H1 (cell line): Measurements from ENCODE around the gene ABHD12. TPM values are rescaled to one million over a fixed set of nuclear protein-coding genes. Genes with fewer than 3 reads are reported as not detected.

Source experiments
- CTCF ChIA-PET: fragments of 300-600 bp; sonication (Branson Sonifier 250); formaldehyde crosslinking; loops from one replicate; lab custom pipeline; 2021; ENCODE audit not compliant: partially characterized antibody; lab: Charles Lee
- POLR2A ChIA-PET: fragments of 300-600 bp; sonication (Branson Sonifier 250); formaldehyde crosslinking; loops from one replicate; lab custom pipeline; 2021; ENCODE audit warnings: inconsistent platforms; ENCODE audit not compliant: partially characterized antibody; lab: Charles Lee
- DNase-seq, 2 experiments: peaks; one replicate each; pipeline versions ENCODE4 v3.0.0 to v3.0.0-alpha.2; 2010 to 2022; ENCODE audit warnings: low spot score in 2 of 2, low read depth in 1 of 2, mixed read lengths in 1 of 2
- FAIRE-seq: peaks from 2 replicates; lab custom pipeline; 2011; peaks lifted over from hg19 to GRCh38; lab: Jason Lieb, UNC
- H2AFZ ChIP-seq: 2 replicates; pipeline ENCODE4 v1.8.1; 2012; ENCODE audit warnings: low read length, inconsistent platforms
- H2AK5ac ChIP-seq: 2 replicates; pipeline ENCODE4 v1.6.1; 2013; ENCODE audit warnings: low read depth, low read length
- H2BK120ac ChIP-seq: replicated peaks from 2 replicates; pipeline ENCODE3; 2013; ENCODE audit warnings: low read depth, low read length, inconsistent platforms
- H2BK12ac ChIP-seq: 2 replicates; pipeline ENCODE4 v1.6.1; 2013; ENCODE audit warnings: low read depth, low read length
- H2BK15ac ChIP-seq: 2 replicates; pipeline ENCODE4 v1.6.1; 2013; ENCODE audit warnings: low read length
- H2BK20ac ChIP-seq: 2 replicates; pipeline ENCODE4 v1.6.1; 2013; ENCODE audit warnings: low read length
- H2BK5ac ChIP-seq: 2 replicates; pipeline ENCODE4 v1.6.1; 2013; ENCODE audit warnings: low read depth, low read length
- H3K14ac ChIP-seq: 2 replicates; pipeline ENCODE4 v1.6.1; 2013; ENCODE audit warnings: inconsistent platforms; ENCODE audit not compliant: insufficient read length
- H3K18ac ChIP-seq: 2 replicates; pipeline ENCODE4 v1.6.1; 2013; ENCODE audit warnings: low read length; ENCODE audit errors: extremely low read depth
- H3K23ac ChIP-seq: 2 replicates; pipeline ENCODE4 v1.6.1; 2013; ENCODE audit warnings: inconsistent platforms; ENCODE audit not compliant: insufficient read length
- H3K23me2 ChIP-seq: 2 replicates; pipeline ENCODE4 v1.6.1; 2013; ENCODE audit warnings: low read depth, low read length
- H3K27ac ChIP-seq: 2 replicates; pipeline ENCODE4 v1.6.1; 2011; ENCODE audit warnings: low read depth, low read length, inconsistent platforms
- H3K27me3 ChIP-seq, 4 experiments: replicated peaks in 1 of 4; 1 replicate in 1 of 4; 2 replicates in 3 of 4; pipeline versions ENCODE4 v1.6.1 to v1.8.1; 2011 to 2013; ENCODE audit warnings: low read length in 3 of 4, mild to moderate bottlenecking in 3 of 4, inconsistent platforms in 2 of 4, mixed read lengths in 2 of 4, moderate library complexity in 1 of 4; ENCODE audit not compliant: control insufficient read depth in 3 of 4, insufficient read depth in 3 of 4; ENCODE audit errors: extremely low read depth in 1 of 4
- H3K36me3 ChIP-seq, 4 experiments: 2 replicates each; pipeline versions ENCODE4 v1.6.1 to v1.8.1; 2011 to 2013; ENCODE audit warnings: mild to moderate bottlenecking in 4 of 4, low read length in 3 of 4, moderate library complexity in 2 of 4, control low read depth in 1 of 4, inconsistent platforms in 1 of 4; ENCODE audit not compliant: insufficient read depth in 4 of 4, control insufficient read depth in 2 of 4
- H3K4ac ChIP-seq: replicated peaks from 2 replicates; pipeline ENCODE3; 2013; ENCODE audit warnings: low read length, low read depth, mixed read lengths, inconsistent platforms; ENCODE audit not compliant: insufficient read length
- H3K4me1 ChIP-seq, 4 experiments: replicated peaks in 1 of 4; 1 replicate in 1 of 4; 2 replicates in 3 of 4; pipeline versions ENCODE4 v1.6.1 to v1.8.1; 2011 to 2013; ENCODE audit warnings: low read length in 3 of 4, inconsistent platforms in 2 of 4, mixed read lengths in 1 of 4; ENCODE audit not compliant: insufficient read depth in 4 of 4, control insufficient read depth in 3 of 4
- H3K4me2 ChIP-seq, 2 experiments: 2 replicates each; pipeline versions ENCODE4 v1.6.1 to v1.8.1; 2011 to 2013; ENCODE audit warnings: low read depth in 2 of 2, low read length in 2 of 2, control low read depth in 1 of 2, inconsistent platforms in 1 of 2, mild to moderate bottlenecking in 1 of 2; ENCODE audit not compliant: insufficient read depth in 1 of 2
- H3K4me3 ChIP-seq, 4 experiments: fragments of 200-600, 300-600 bp in 1 of 4; sonication (generic), shearing (Covaris generic), sonication (Bioruptor Twin) in 1 of 4; 2 replicates each; pipeline versions ENCODE4 v1.5.1 to v1.8.1; 2011 to 2016; ENCODE audit warnings: low read length in 4 of 4, low read depth in 3 of 4, control low read depth in 2 of 4, inconsistent platforms in 2 of 4, mild to moderate bottlenecking in 2 of 4, mixed read lengths in 1 of 4, moderate library complexity in 1 of 4; ENCODE audit not compliant: insufficient read depth in 2 of 4; ENCODE audit errors: extremely low read depth in 1 of 4
- H3K56ac ChIP-seq: replicated peaks from 2 replicates; pipeline ENCODE3; 2013; ENCODE audit warnings: low read depth, mild to moderate bottlenecking, mixed read lengths, low read length, inconsistent platforms; ENCODE audit not compliant: insufficient read length
- H3K79me1 ChIP-seq: 2 replicates; pipeline ENCODE4 v1.6.1; 2013; ENCODE audit warnings: low read depth, low read length, control low read depth
- H3K79me2 ChIP-seq, 2 experiments: 2 replicates each; pipeline versions ENCODE4 v1.6.1 to v1.8.1; 2012 to 2013; ENCODE audit warnings: low read length in 2 of 2, mild to moderate bottlenecking in 2 of 2, inconsistent platforms in 1 of 2; ENCODE audit not compliant: insufficient read depth in 2 of 2, control insufficient read depth in 1 of 2
- H3K9ac ChIP-seq, 4 experiments: replicated peaks in 1 of 4; 1 replicate in 1 of 4; 2 replicates in 3 of 4; pipeline versions ENCODE4 v1.6.1 to v1.8.1; 2011 to 2013; ENCODE audit warnings: low read depth in 3 of 4, low read length in 3 of 4, control low read depth in 2 of 4, mild to moderate bottlenecking in 2 of 4, moderate library complexity in 2 of 4, inconsistent platforms in 1 of 4; ENCODE audit errors: extremely low read depth in 1 of 4
- H3K9me3 ChIP-seq, 2 experiments: 2 replicates each; pipeline versions ENCODE4 v1.6.1 to v1.8.1; 2012 to 2013; ENCODE audit warnings: mild to moderate bottlenecking in 2 of 2, moderate library complexity in 2 of 2, control low read depth in 1 of 2, inconsistent platforms in 1 of 2, low read depth in 1 of 2, low read length in 1 of 2, mixed read lengths in 1 of 2; ENCODE audit not compliant: insufficient read depth in 2 of 2
- H4K20me1 ChIP-seq, 2 experiments: replicated peaks in 1 of 2; 2 replicates each; pipeline versions ENCODE3 to v1.8.1; 2011 to 2013; ENCODE audit warnings: inconsistent platforms in 2 of 2, low read length in 2 of 2, mild to moderate bottlenecking in 1 of 2; ENCODE audit not compliant: insufficient read depth in 2 of 2, control insufficient read depth in 1 of 2
- H4K5ac ChIP-seq: 2 replicates; pipeline ENCODE4 v1.6.1; 2013; ENCODE audit warnings: low read length, low read depth, mixed read lengths, inconsistent platforms; ENCODE audit not compliant: insufficient read length
- H4K8ac ChIP-seq: 2 replicates; pipeline ENCODE4 v1.8.0; 2013; ENCODE audit warnings: mild to moderate bottlenecking, moderate library complexity, low read length, inconsistent platforms; ENCODE audit not compliant: insufficient read depth; ENCODE audit errors: extremely low read depth
- H4K91ac ChIP-seq: replicated peaks from 2 replicates; pipeline ENCODE3; 2013; ENCODE audit warnings: low read length, mixed read lengths, inconsistent platforms; ENCODE audit not compliant: insufficient read length
- JUN ChIP-seq: IDR thresholded peaks from 2 replicates; pipeline ENCODE4 v1.6.1; 2011; ENCODE audit warnings: low read depth, mild to moderate bottlenecking, improper control_type of control experiment, low read length
- POLR2A ChIP-seq, 2 experiments: IDR thresholded peaks; 1 replicate in 1 of 2; 2 replicates in 1 of 2; pipeline ENCODE4 v1.6.1; 2011; ENCODE audit warnings: low read depth in 2 of 2, low read length in 2 of 2, mild to moderate bottlenecking in 2 of 2; ENCODE audit errors: control extremely low read depth in 1 of 2
- SP1 ChIP-seq: IDR thresholded peaks from 2 replicates; pipeline ENCODE4 v1.6.1; 2011; ENCODE audit warnings: low read depth, low read length
- WGBS, 2 experiments: shearing (Covaris generic) in 1 of 2; methylation state at CpG; one replicate each; pipeline versions ENCODE4 v1.1.6 to v1.1.7; 2013 to 2015; ENCODE audit warnings: low lambda C conversion rate in 2 of 2, mixed read lengths in 2 of 2, inconsistent platforms in 1 of 2, low coverage in 1 of 2, missing lambda C conversion rate in 1 of 2; ENCODE audit not compliant: insufficient replicate concordance in 2 of 2, insufficient coverage in 1 of 2, insufficient read length in 1 of 2; ENCODE audit errors: extremely low coverage in 1 of 2, missing lambda C conversion rate in 1 of 2; 5-methylcytosine and 5-hydroxymethylcytosine counted together
- polyA plus RNA-seq, 7 experiments: library from polyadenylated mRNA; depleted of rRNA in 3 of 7; stranded (reverse) in 5 of 7; unstranded in 2 of 7; fragments of >200 nt in 5 of 7; fragments of 200-250 nt in 2 of 7; gene quantifications; 1 replicate in 5 of 7; 2 replicates in 1 of 7; 4 replicates in 1 of 7; pipeline versions ENCODE4 v1.2.1 to v1.2.3, GENCODE V29; 2011 to 2013; ENCODE audit warnings: missing spikeins in 2 of 7, mixed read lengths in 2 of 7
- total RNA-seq: library from RNA; stranded (reverse); fragmentation: NEBNext Ultra II Directional; extraction: Animal tissue kit (Norgen Biotek cat#: 25700); gene quantifications from 2 replicates; pipeline ENCODE4 v1.2.1, GENCODE V29; 2021

Gene ABHD12
- total and polyA plus RNA-seq, 2 of the 8 experiments (the other 6 are each of a cell fraction or from before 2014, with no cell fraction given): 31.3 to 59.5 TPM

GRCh38 chr20:25256226-25256859 lies 134.3 kb downstream of the ABHD12 start:
- Histone ChIP-seq H2BK20ac (no peak overlapping the region), H2BK120ac (no peak overlapping the region), H4K5ac (no peak overlapping the region), H3K14ac (no peak overlapping the region), H3K36me3 (peaks cover 2 to 17% (median 9%) of the 10 kb centered on the region in 4 experiments; a peak in 3 of 8 replicates), H3K4me2 (no peak overlapping the region), H3K4ac (no peak overlapping the region), H3K79me1 (peaks cover 13% of the 10 kb centered on the region), H3K27me3 (no peaks in the 10 kb centered on the region), H2BK15ac (no peak overlapping the region), H3K18ac (no peak overlapping the region), H3K23me2 (no peaks in the 10 kb centered on the region), H4K91ac (no peak overlapping the region), H2BK5ac (no peak overlapping the region), H4K20me1 (peaks cover 0 to 8% of the 10 kb centered on the region in 2 experiments), H2BK12ac (0 out of 2 replicates have a peak overlapping the region, but pooled peaks have one; percentile 27), H3K9ac (no peak overlapping the region), H3K9me3 (peaks cover 0 to 6% of the 10 kb centered on the region in 2 experiments; a peak in 1 of 4 replicates), H3K23ac (no peak overlapping the region), H2AK5ac (no peak overlapping the region), H3K4me1 (no peaks in the 10 kb centered on the region), H2AFZ (no peak overlapping the region), H3K4me3 (no peak overlapping the region), H3K27ac (no peak overlapping the region), H4K8ac (no peak overlapping the region), H3K79me2 (peaks cover 8 to 33% of the 10 kb centered on the region in 2 experiments), H3K56ac (no peak overlapping the region)
- POLR2A ChIA-PET: interaction anchor here (1.4 to 1.7 kb wide), 3 partner anchors 9 to 20 kb away, joined by 3 read pairs; partner anchors contain the start of gene PYGB
- CTCF ChIA-PET: interaction anchor here (0.7 to 3.0 kb wide), 5 partner anchors 9 to 301 kb away, joined by 3 to 17 read pairs (median 4); partner anchors contain the start of gene PYGB
- FAIRE-seq (no peak), DNase-seq (no peak)
- TF ChIP-seq SP1 (no peak), JUN (no peak), POLR2A (IDR thresholded peaks at IDR 0.05; ENCODE audit: control extremely low read depth in 1 of 2, low read depth in 2 of 2, low read length in 2 of 2) (no peak)
- WGBS, 2 experiments: 93% methylated on average over 5 of the region's 5 CpGs; no CpG with 5 or more reads in 1 of the 2 experiments
